ENCODE measurements around the gene PLCL1.

GRCh38 chr2:197857476-197858107 lies 53.2 kb downstream of the PLCL1 start:
- no peak for TF ChIP-seq FOXA1 (IDR thresholded peaks at IDR 0.05)
- no peak for TF ChIP-seq LEF1 (IDR thresholded peaks at IDR 0.05; ENCODE audit: borderline replicate concordance)
- no peak for TF ChIP-seq FOXK2 (IDR thresholded peaks at IDR 0.05)
- no peak for TF ChIP-seq HDGF (IDR thresholded peaks at IDR 0.05; ENCODE audit: borderline replicate concordance)
- no peak for TF ChIP-seq FOXM1 (IDR thresholded peaks at IDR 0.05; ENCODE audit: borderline replicate concordance)
- TF ChIP-seq ELF4 (IDR thresholded peaks at IDR 0.05): no peak
- TF ChIP-seq ZNF384 (IDR thresholded peaks at IDR 0.05): no peak
- TF ChIP-seq PKNOX1 (IDR thresholded peaks at IDR 0.05): no peak
- no peak for TF ChIP-seq SP1 (IDR thresholded peaks at IDR 0.05)
- no peak for TF ChIP-seq NFRKB (IDR thresholded peaks at IDR 0.05)
